Fibroblast of the aortic adventitia (primary cell): ENCODE measurements around the gene CDC14A. TPM values are rescaled to one million over a fixed set of nuclear protein-coding genes. Genes with fewer than 3 reads are reported as not detected.
"Not testable (repeated sequence)": the region's sequence is repeated elsewhere in the genome, so short reads cannot be mapped to it uniquely, and the experiment has no call there.

ENCODE experiments used
- DNase-seq: peaks from one replicate; pipeline ENCODE4 v3.0.0-alpha.2; 2010; ENCODE audit warnings: low read depth
- H3K4me3 ChIP-seq: 2 replicates; pipeline ENCODE4 v1.5.1; 2011; ENCODE audit warnings: low read depth, mild to moderate bottlenecking, control low read depth, low read length, moderate library complexity
- total RNA-seq: library from RNA; depleted of rRNA; stranded (reverse); fragments of >200 nt; gene quantifications from 2 replicates; pipeline ENCODE4 v1.2.3, GENCODE V29; 2012; ENCODE audit warnings: low replicate concordance
- TF ChIP-seq, protein P1 (sequence below): IDR thresholded peaks from 2 replicates; pipeline ENCODE4 v1.5.1; 2011; ENCODE audit warnings: mild to moderate bottlenecking, low read length, control low read depth, inconsistent platforms; ENCODE audit not compliant: insufficient read depth

Gene CDC14A
- total RNA-seq, 1 donor = 5.0 TPM

DNA sequence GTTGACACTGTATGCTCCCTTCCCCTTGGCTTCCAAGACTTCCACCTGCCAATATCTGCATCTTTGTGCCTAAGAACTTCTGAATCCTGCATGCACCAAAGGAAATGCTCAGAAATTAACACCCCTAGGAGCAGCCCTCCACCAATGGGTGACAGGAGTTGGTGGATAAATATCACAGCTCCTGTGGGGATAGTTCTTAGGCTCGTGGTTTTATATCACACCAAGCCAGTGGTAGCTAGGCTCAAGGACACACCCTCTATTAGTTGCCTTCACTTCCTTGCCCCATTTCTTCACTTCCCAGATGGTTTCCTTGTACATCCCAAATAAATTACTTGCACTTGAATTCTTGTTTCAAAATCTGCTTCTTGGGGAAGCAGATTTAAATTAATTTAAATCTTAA is 16.9 kb upstream of the CDC14A start:
- H3K4me3 ChIP-seq = no peak overlapping the region
- DNase-seq = no peak
- TF ChIP-seq, protein P1, sequence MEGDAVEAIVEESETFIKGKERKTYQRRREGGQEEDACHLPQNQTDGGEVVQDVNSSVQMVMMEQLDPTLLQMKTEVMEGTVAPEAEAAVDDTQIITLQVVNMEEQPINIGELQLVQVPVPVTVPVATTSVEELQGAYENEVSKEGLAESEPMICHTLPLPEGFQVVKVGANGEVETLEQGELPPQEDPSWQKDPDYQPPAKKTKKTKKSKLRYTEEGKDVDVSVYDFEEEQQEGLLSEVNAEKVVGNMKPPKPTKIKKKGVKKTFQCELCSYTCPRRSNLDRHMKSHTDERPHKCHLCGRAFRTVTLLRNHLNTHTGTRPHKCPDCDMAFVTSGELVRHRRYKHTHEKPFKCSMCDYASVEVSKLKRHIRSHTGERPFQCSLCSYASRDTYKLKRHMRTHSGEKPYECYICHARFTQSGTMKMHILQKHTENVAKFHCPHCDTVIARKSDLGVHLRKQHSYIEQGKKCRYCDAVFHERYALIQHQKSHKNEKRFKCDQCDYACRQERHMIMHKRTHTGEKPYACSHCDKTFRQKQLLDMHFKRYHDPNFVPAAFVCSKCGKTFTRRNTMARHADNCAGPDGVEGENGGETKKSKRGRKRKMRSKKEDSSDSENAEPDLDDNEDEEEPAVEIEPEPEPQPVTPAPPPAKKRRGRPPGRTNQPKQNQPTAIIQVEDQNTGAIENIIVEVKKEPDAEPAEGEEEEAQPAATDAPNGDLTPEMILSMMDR = no peak

DNA sequence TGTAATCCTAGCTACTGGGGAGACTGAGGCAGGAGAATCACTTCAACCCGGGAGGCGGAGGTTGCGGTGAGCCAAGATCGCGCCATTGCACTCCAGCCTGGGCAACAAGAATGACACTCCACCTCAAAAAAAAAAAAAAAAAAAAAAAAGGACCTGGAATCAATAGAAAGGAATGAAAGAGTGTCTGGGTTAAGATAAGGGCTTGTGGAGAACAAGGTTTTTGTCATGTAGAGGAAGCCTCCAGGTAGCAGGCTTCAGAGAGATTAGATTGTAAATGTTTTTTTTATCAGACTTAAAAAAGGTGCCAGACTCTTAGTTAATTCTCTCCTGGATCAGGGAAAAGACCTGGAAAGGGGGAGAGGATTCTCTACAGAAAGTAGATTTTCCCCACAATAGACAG is 14.4 kb upstream of the CDC14A start:
- DNase-seq, H3K4me3 ChIP-seq: not testable (repeated sequence)

GRCh38 chr1:100339735-100340134 is 12.6 kb upstream of the CDC14A start:
- not testable (repeated sequence) for DNase-seq, H3K4me3 ChIP-seq

DNA sequence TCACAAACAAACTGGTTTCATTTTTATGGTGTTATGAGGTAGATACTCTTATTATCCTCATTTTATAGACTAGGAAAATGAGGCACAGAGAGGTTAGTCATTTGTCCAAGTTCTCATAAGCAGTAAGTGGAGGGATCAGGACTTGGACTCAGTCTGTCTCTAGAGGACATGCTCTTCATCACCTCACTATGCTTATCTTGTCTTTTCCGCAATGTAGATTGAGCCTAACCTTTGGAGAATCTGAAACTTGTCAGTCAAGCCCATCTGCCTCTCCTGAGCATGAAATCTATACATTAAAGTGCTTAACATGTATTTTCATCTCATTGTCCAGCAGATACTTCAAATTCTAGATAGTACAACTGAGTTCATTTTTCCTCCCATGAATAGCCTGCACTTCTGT is 11.8 kb upstream of the CDC14A start:
- TF ChIP-seq, protein P1 = no peak
- DNase-seq = no peak
- H3K4me3 ChIP-seq = no peak overlapping the region

GRCh38 chr1:100342348-100342747 is 10.0 kb upstream of the CDC14A start:
- DNase-seq = no peak
- TF ChIP-seq, protein P1 = no peak
- no peak overlapping the region for H3K4me3 ChIP-seq

GRCh38 chr1:100343897-100344296 is 8.4 kb upstream of the CDC14A start:
- no peak overlapping the region for H3K4me3 ChIP-seq
- no peak for DNase-seq
- TF ChIP-seq, protein P1 = no peak

GRCh38 chr1:100344774-100345173 is 7.5 kb upstream of the CDC14A start:
- TF ChIP-seq, protein P1 = no peak
- DNase-seq = no peak

DNA sequence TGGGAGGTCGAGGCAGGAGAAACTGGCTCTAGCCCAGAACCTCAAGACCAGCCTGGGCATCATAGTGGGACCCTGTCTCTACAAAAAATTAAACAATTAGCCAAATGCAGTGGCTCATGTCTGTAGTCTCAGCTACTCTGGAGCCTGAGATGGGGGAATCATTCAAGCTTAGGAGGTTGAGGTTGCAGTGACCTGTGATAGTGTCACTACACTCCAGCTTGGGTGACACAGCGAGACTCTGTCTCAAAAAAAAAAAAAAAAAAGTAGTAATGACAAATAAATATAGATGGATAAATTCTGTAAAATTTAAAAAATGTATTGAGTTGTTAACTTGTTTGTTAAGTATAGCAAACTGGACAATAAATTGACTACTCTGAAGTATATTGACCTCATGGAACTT is 5.9 kb upstream of the CDC14A start:
- H3K4me3 ChIP-seq = no peak overlapping the region
- no peak for DNase-seq
- TF ChIP-seq, protein P1 = no peak

More at GRCh38 chr1:100344774-100345173, 7.5 kb upstream of the CDC14A start:
- H3K4me3 ChIP-seq = no peak overlapping the region
